ENCODE data around the gene TMC3. TPM values are rescaled to one million over a fixed set of nuclear protein-coding genes. Genes with fewer than 3 reads are reported as not detected.
A peak's percentile ranks its signal among the peaks of the same experiment; 100 is the strongest.

TMC3 gene
- total and polyA plus RNA-seq, 7 donors: 0.25 to 0.82 (median 0.68) TPM; not detected in 2

- Histone ChIP-seq H3K36me3 (peaks cover 0 to 5% (median 0%) of the 10 kb centered on the region in 4 donors), H3K4me3 (no peak overlapping the region)
- WGBS, 2 donors: 60 to 83% methylated on average over 10 of the region's 10 CpGs
These were observed 62.1 kb downstream of the TMC3 start for GRCh38 chr15:81311752-81312464.

GRCh38 chr15:81310480-81310879 lies 63.5 kb downstream of the TMC3 start:
- no peak overlapping the region for H3K4me3 ChIP-seq
- no peak for DNase-seq
- H3K27ac ChIP-seq: peak overlapping the region in 2 of 4 donors; percentile 46 to 76
- TF ChIP-seq POLR2AphosphoS5 (IDR thresholded peaks at IDR 0.05) (no peak), CTCF (IDR thresholded peaks at IDR 0.05) (no peak), EP300 (IDR thresholded peaks at IDR 0.05) (no peak), POLR2A (IDR thresholded peaks at IDR 0.05) (no peak)
- WGBS, 2 donors: 94% methylated on average over 5 of the region's 5 CpGs
- H3K4me1 ChIP-seq: peaks cover 0 to 33% (median 30%) of the 10 kb centered on the region in 4 donors
- peaks cover 0 to 4% (median 1%) of the 10 kb centered on the region in 4 donors for H3K36me3 ChIP-seq
- H3K9me3 ChIP-seq: no peaks in the 10 kb centered on the region
- intact Hi-C loops (cut with DNase I): no loop called here
- H3K27me3 ChIP-seq: no peaks in the 10 kb centered on the region

More at GRCh38 chr15:81311752-81312464, 62.1 kb downstream of the TMC3 start:
- H3K4me1 ChIP-seq: peaks cover 0 to 33% (median 30%) of the 10 kb centered on the region in 4 donors
- DNase-seq: no peak
- TF ChIP-seq POLR2AphosphoS5 (IDR thresholded peaks at IDR 0.05) (peak in 1 of 4 donors; percentile 29), CTCF (IDR thresholded peaks at IDR 0.05) (no peak)
- no peaks in the 10 kb centered on the region for H3K27me3 ChIP-seq
- peak overlapping the region; percentile 57 to 76 (median 65) for H3K27ac ChIP-seq
- intact Hi-C loops (cut with DNase I): no loop called here
- no peaks in the 10 kb centered on the region for H3K9me3 ChIP-seq

GRCh38 chr15:81309647-81310450 lies 64.2 kb downstream of the TMC3 start:
- intact Hi-C loops (cut with DNase I): no loop called here
- DNase-seq: no peak
- H3K4me1 ChIP-seq: peaks cover 0 to 39% (median 30%) of the 10 kb centered on the region in 4 donors
- no peak for TF ChIP-seq POLR2AphosphoS5 (IDR thresholded peaks at IDR 0.05)
- no peak overlapping the region for H3K4me3 ChIP-seq
- H3K27ac ChIP-seq: peak overlapping the region in 1 of 4 donors; percentile 76
- no peaks in the 10 kb centered on the region for H3K9me3 ChIP-seq
- peaks cover 0 to 4% (median 1%) of the 10 kb centered on the region in 4 donors for H3K36me3 ChIP-seq
- no peaks in the 10 kb centered on the region for H3K27me3 ChIP-seq
- WGBS, 2 donors: 95 to 96% methylated on average over 8 of the region's 8 CpGs

- peaks cover 0 to 37% (median 31%) of the 10 kb centered on the region in 4 donors for H3K4me1 ChIP-seq
- DNase-seq: no peak
- H3K27ac ChIP-seq: no peak overlapping the region
- TF ChIP-seq EP300 (IDR thresholded peaks at IDR 0.05) (no peak), CTCF (IDR thresholded peaks at IDR 0.05) (no peak), POLR2AphosphoS5 (IDR thresholded peaks at IDR 0.05) (no peak)
- H3K27me3 ChIP-seq: no peaks in the 10 kb centered on the region
- intact Hi-C loops (cut with DNase I): no loop called here
- 90 to 96% methylated on average over 2 of the region's 2 CpGs for WGBS, 2 donors
- H3K4me3 ChIP-seq: no peak overlapping the region
- H3K9me3 ChIP-seq: no peaks in the 10 kb centered on the region
- H3K36me3 ChIP-seq: peaks cover 0 to 4% (median 1%) of the 10 kb centered on the region in 4 donors
These were observed 65.8 kb downstream of the TMC3 start for GRCh38 chr15:81308260-81308659.

- peaks cover 0 to 8% (median 4%) of the 10 kb centered on the region in 4 donors for H3K4me1 ChIP-seq
- no peaks in the 10 kb centered on the region for H3K9me3 ChIP-seq
- intact Hi-C loops (cut with DNase I): no loop called here
- 39 to 73% methylated on average over 5 of the region's 5 CpGs for WGBS, 2 donors
- H3K4me3 ChIP-seq: no peak overlapping the region
- H3K27ac ChIP-seq: peak overlapping the region; percentile 27 to 54 (median 49)
- H3K27me3 ChIP-seq: no peaks in the 10 kb centered on the region
- TF ChIP-seq EP300 (IDR thresholded peaks at IDR 0.05) (no peak), CTCF (IDR thresholded peaks at IDR 0.05) (no peak), POLR2A (IDR thresholded peaks at IDR 0.05) (no peak), POLR2AphosphoS5 (IDR thresholded peaks at IDR 0.05) (peak in 3 of 4 donors; percentile 12 to 42 (median 22))
- no peak for DNase-seq
- peaks cover 0 to 4% (median 1%) of the 10 kb centered on the region in 4 donors for H3K36me3 ChIP-seq
These were observed 69.8 kb downstream of the TMC3 start for GRCh38 chr15:81304226-81304625.

Data from sigmoid colon (tissue), 7 donors.